Naive B cell (primary cell): ENCODE data around the gene TCIRG1. TPM values are rescaled to one million over a fixed set of nuclear protein-coding genes. Genes with fewer than 3 reads are reported as not detected.
A peak's percentile ranks its signal among the peaks of the same experiment; 100 is the strongest.

Source experiments
- ATAC-seq, 2 donors: fragments of 150-1000 bp; cut with Tn5 transposase; 2 replicates each; pipeline ENCODE4 v1.10.0; 2021; ENCODE audit warnings: low read depth in 2 of 2, mild to moderate bottlenecking in 2 of 2, moderate library complexity in 2 of 2
- DNase-seq: peaks from one replicate; pipeline ENCODE4 v3.0.0; 2022
- H3K27ac Mint-ChIP-seq, 6 donors: one replicate each; pipeline ENCODE4 v1.8.0; 2020 to 2022; ENCODE audit warnings: mild to moderate bottlenecking in 6 of 6, mixed read lengths in 6 of 6, moderate library complexity in 5 of 6, inconsistent platforms in 2 of 6
- H3K27me3 Mint-ChIP-seq, 3 donors: one replicate each; pipeline ENCODE4 v1.8.0; 2021 to 2022; ENCODE audit warnings: mixed read lengths in 3 of 3, mild to moderate bottlenecking in 1 of 3
- H3K36me3 Mint-ChIP-seq, 2 donors: one replicate each; pipeline ENCODE4 v1.8.0; 2020 to 2022; ENCODE audit warnings: mixed read lengths in 2 of 2, inconsistent platforms in 1 of 2, mild to moderate bottlenecking in 1 of 2
- H3K4me1 Mint-ChIP-seq, 3 donors: one replicate each; pipeline ENCODE4 v1.8.0; 2020 to 2022; ENCODE audit warnings: mixed read lengths in 3 of 3, inconsistent platforms in 1 of 3, mild to moderate bottlenecking in 1 of 3, moderate library complexity in 1 of 3
- H3K4me3 Mint-ChIP-seq, 8 donors: one replicate each; pipeline ENCODE4 v1.8.0; 2020 to 2022; ENCODE audit warnings: mild to moderate bottlenecking in 8 of 8, mixed read lengths in 8 of 8, moderate library complexity in 8 of 8, inconsistent platforms in 2 of 8
- H3K9me3 Mint-ChIP-seq, 7 donors: one replicate each; pipeline ENCODE4 v1.8.0; 2020 to 2022; ENCODE audit warnings: mixed read lengths in 7 of 7, mild to moderate bottlenecking in 5 of 7, inconsistent platforms in 2 of 7, moderate library complexity in 1 of 7
- polyA plus RNA-seq, 6 donors: library from polyadenylated mRNA; unstranded; fragments of 300-500 nt; fragmentation: Illumina TruSeq; gene quantifications; one replicate each; pipeline ENCODE4 v1.2.3, GENCODE V29; 2021; ENCODE audit warnings: low read depth in 6 of 6

Gene TCIRG1
- polyA plus RNA-seq, 6 donors from 2014 or later: 16.4 to 44.9 (median 26.6) TPM

DNA sequence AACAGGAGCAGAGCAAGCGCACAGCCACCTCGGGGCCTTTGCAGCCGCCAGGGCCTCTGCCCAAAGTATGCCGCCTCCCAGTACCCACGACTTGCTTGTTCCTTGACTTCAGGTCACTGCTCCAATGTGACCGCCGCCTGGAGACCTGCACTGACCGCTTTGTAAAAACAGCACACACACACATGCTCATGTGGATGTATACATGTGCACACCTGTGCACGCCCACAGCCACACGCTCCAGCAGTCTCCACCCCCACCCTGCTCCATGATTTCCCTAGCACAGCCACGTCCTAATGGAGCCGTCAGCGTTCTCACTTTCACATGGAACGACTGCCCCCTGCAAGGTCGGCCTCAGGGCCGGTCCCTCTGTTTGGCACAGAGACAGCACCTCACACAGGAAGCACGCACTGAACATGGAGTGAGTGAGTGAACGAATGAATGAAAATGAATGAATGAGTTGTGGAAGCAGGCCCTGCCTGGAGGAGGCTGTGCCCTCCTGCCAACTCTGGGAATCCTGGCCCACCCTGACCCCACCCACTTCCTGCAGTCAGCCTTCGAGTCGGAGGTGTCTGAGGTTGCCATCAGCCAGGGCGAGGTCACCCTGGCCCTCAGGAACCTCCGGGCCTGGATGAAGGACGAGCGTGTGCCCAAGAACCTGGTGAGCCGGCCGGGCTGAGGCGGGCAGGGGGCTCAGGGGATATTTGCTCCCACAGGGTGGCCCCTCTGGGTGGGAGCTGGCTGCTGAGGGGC is 20.7 kb upstream of the TCIRG1 start:
- Mint-ChIP-seq H3K36me3 (no peaks in the 10 kb centered on the region), H3K4me1 (peaks cover 0 to 5% (median 0%) of the 10 kb centered on the region in 3 donors), H3K27ac (no peak overlapping the region), H3K9me3 (peaks cover 0 to 1% (median 0%) of the 10 kb centered on the region in 7 donors), H3K27me3 (no peaks in the 10 kb centered on the region), H3K4me3 (no peak overlapping the region)
- no peak for ATAC-seq
- DNase-seq: no peak

GRCh38 chr11:68018730-68019190 is 20.1 kb upstream of the TCIRG1 start:
- H3K9me3 Mint-ChIP-seq: peaks cover 0 to 1% (median 0%) of the 10 kb centered on the region in 7 donors
- DNase-seq (no peak), ATAC-seq (no peak)
- H3K27ac Mint-ChIP-seq: peak overlapping the region in 1 of 6 donors; percentile 76
- no peak overlapping the region for H3K4me3 Mint-ChIP-seq
- H3K27me3 Mint-ChIP-seq: no peaks in the 10 kb centered on the region
- H3K36me3 Mint-ChIP-seq: no peaks in the 10 kb centered on the region
- peaks cover 0 to 5% (median 0%) of the 10 kb centered on the region in 3 donors for H3K4me1 Mint-ChIP-seq

- ATAC-seq (no peak), DNase-seq (no peak)
- no peak overlapping the region for H3K4me3 Mint-ChIP-seq
- H3K4me1 Mint-ChIP-seq: peaks cover 0 to 3% (median 0%) of the 10 kb centered on the region in 3 donors
- no peak overlapping the region for H3K27ac Mint-ChIP-seq
- H3K27me3 Mint-ChIP-seq: no peaks in the 10 kb centered on the region
- H3K9me3 Mint-ChIP-seq: peaks cover 0 to 1% (median 0%) of the 10 kb centered on the region in 7 donors
- no peaks in the 10 kb centered on the region for H3K36me3 Mint-ChIP-seq
These were observed 19.3 kb upstream of the TCIRG1 start for GRCh38 chr11:68019486-68019885.

DNA sequence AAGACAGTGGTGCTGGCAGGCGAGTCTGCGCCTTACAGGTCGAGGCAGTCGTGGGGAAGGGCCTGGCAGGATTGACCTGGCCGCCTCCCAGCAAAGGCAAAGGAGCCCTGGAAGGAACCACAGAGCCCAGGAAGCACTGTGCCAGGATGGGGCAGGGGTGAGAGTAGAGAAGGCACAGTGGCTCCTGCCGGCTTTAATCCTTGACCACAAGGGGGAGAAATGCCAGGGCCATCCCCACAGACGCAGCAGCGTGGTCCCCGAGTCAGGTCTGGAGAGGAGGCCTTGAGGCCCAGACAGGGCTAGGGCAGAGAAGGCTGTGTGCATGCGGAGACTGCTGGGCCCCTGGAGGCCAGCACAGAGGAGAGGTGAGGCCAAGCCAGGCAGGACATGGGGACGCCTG is 18.2 kb upstream of the TCIRG1 start:
- Mint-ChIP-seq H3K9me3 (peaks cover 0 to 5% (median 0%) of the 10 kb centered on the region in 7 donors), H3K36me3 (peaks cover 0 to 7% of the 10 kb centered on the region in 2 donors), H3K27ac (no peak overlapping the region), H3K27me3 (no peaks in the 10 kb centered on the region), H3K4me3 (no peak overlapping the region), H3K4me1 (peaks cover 0 to 3% (median 2%) of the 10 kb centered on the region in 3 donors)
- ATAC-seq: no peak
- DNase-seq: no peak

DNA sequence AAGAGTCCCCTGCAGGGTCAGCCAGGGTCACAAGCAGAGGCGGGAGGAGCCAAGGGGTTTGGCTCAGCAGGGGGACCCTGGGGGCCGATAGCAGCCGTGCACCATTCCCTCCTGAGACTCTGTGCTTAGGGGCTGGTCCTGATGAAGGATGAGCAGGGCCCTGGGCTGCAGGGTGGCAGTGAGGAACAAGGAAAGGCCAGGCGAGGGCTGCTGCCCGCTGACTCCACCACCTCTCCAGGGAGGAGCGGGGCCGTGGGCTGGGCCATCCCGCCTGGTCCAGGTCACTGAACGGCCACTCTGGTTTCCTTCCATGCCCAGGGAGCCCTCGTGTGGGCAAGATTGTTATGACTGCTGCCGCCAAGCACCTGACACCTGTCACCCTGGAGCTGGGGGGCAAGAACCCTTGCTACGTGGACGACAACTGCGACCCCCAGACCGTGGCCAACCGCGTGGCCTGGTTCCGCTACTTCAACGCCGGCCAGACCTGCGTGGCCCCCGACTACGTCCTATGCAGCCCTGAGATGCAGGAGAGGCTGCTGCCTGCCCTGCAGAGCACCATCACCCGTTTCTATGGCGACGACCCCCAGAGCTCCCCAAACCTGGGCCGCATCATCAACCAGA is 17.5 kb upstream of the TCIRG1 start:
- Mint-ChIP-seq H3K9me3 (peaks cover 0 to 5% (median 0%) of the 10 kb centered on the region in 7 donors), H3K27ac (no peak overlapping the region), H3K36me3 (peaks cover 0 to 7% of the 10 kb centered on the region in 2 donors), H3K4me1 (peaks cover 0 to 3% (median 2%) of the 10 kb centered on the region in 3 donors), H3K27me3 (no peaks in the 10 kb centered on the region), H3K4me3 (no peak overlapping the region)
- DNase-seq (no peak), ATAC-seq (no peak)

GRCh38 chr11:68022531-68022930 is 16.3 kb upstream of the TCIRG1 start:
- Mint-ChIP-seq H3K36me3 (peaks cover 0 to 7% of the 10 kb centered on the region in 2 donors), H3K27ac (no peak overlapping the region), H3K4me3 (no peak overlapping the region), H3K9me3 (peaks cover 0 to 5% (median 0%) of the 10 kb centered on the region in 7 donors), H3K27me3 (no peaks in the 10 kb centered on the region), H3K4me1 (peaks cover 0 to 6% (median 3%) of the 10 kb centered on the region in 3 donors)
- ATAC-seq (no peak), DNase-seq (no peak)

GRCh38 chr11:68024508-68024907 is 14.3 kb upstream of the TCIRG1 start:
- ATAC-seq: no peak
- no peak for DNase-seq
- Mint-ChIP-seq H3K27ac (peak overlapping the region in 1 of 6 donors; percentile 67), H3K4me1 (peaks cover 3 to 7% (median 3%) of the 10 kb centered on the region in 3 donors), H3K36me3 (peaks cover 0 to 7% of the 10 kb centered on the region in 2 donors), H3K4me3 (no peak overlapping the region), H3K27me3 (peaks cover 0 to 5% (median 0%) of the 10 kb centered on the region in 3 donors), H3K9me3 (peaks cover 0 to 5% (median 0%) of the 10 kb centered on the region in 7 donors)

- H3K9me3 Mint-ChIP-seq: peaks cover 0 to 5% (median 0%) of the 10 kb centered on the region in 7 donors
- peak overlapping the region in 1 of 6 donors; percentile 54 for H3K27ac Mint-ChIP-seq
- H3K4me1 Mint-ChIP-seq: peaks cover 5 to 10% (median 8%) of the 10 kb centered on the region in 3 donors
- peak overlapping the region in 1 of 8 donors; percentile 43 for H3K4me3 Mint-ChIP-seq
- DNase-seq (no peak), ATAC-seq (peak; percentile 53 to 58)
- peaks cover 0 to 5% (median 0%) of the 10 kb centered on the region in 3 donors for H3K27me3 Mint-ChIP-seq
- H3K36me3 Mint-ChIP-seq: peaks cover 0 to 7% of the 10 kb centered on the region in 2 donors
These were observed 13.8 kb upstream of the TCIRG1 start for GRCh38 chr11:68025047-68025446.

GRCh38 chr11:68026391-68027105 is 12.3 kb upstream of the TCIRG1 start:
- ATAC-seq (no peak), DNase-seq (no peak)
- peaks cover 18 to 23% (median 22%) of the 10 kb centered on the region in 3 donors for H3K4me1 Mint-ChIP-seq
- H3K4me3 Mint-ChIP-seq: no peak overlapping the region
- H3K9me3 Mint-ChIP-seq: peaks cover 0 to 5% (median 0%) of the 10 kb centered on the region in 7 donors
- H3K27ac Mint-ChIP-seq: peak overlapping the region in 1 of 6 donors; percentile 47
- H3K27me3 Mint-ChIP-seq: peaks cover 0 to 5% (median 0%) of the 10 kb centered on the region in 3 donors
- H3K36me3 Mint-ChIP-seq: peaks cover 0 to 7% of the 10 kb centered on the region in 2 donors

- peaks cover 22 to 27% (median 25%) of the 10 kb centered on the region in 3 donors for H3K4me1 Mint-ChIP-seq
- DNase-seq: no peak
- H3K36me3 Mint-ChIP-seq: peaks cover 0 to 7% of the 10 kb centered on the region in 2 donors
- no peak for ATAC-seq
- H3K27me3 Mint-ChIP-seq: peaks cover 0 to 5% (median 0%) of the 10 kb centered on the region in 3 donors
- H3K27ac Mint-ChIP-seq: no peak overlapping the region
- peaks cover 0 to 5% (median 0%) of the 10 kb centered on the region in 7 donors for H3K9me3 Mint-ChIP-seq
- H3K4me3 Mint-ChIP-seq: peak overlapping the region in 3 of 8 donors; percentile 15 to 51 (median 38)
These were observed 11.2 kb upstream of the TCIRG1 start for GRCh38 chr11:68027667-68028066.

DNA sequence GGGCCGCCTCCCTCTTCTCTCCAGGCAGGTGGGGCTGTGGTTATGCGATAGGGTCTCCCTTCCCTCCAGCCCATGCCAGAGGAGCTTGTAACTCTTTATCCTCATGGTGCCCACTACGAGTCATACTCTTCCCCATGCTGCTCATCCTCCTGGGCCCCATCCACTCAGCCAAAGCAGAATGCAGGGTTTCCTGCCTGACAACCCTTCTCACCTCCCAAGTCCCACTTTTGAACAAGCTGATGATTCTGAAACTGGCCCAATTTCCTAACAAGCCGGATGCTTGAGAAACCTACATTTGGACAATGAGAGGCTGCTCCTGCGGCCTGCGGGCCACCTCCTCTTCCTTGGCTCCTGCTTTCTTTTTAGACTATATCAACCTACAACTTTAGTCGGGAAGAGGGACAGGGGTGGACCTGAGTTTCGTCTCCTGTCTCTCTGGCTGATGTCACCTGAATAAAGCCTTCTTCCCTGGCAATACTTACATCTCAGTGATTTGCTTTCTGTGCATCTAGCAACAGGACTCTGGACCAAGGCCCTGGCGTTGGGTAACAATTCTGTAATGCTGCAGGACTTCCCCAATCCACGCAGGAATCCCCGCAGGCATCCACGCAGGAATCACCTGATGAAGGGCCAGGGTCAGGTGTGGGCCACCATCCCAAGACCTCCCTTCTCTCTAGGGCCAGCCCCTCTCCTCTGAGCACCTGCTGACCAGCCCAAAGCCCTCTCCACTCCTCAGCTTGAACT is 9.9 kb upstream of the TCIRG1 start:
- ATAC-seq: no peak
- no peak for DNase-seq

DNA sequence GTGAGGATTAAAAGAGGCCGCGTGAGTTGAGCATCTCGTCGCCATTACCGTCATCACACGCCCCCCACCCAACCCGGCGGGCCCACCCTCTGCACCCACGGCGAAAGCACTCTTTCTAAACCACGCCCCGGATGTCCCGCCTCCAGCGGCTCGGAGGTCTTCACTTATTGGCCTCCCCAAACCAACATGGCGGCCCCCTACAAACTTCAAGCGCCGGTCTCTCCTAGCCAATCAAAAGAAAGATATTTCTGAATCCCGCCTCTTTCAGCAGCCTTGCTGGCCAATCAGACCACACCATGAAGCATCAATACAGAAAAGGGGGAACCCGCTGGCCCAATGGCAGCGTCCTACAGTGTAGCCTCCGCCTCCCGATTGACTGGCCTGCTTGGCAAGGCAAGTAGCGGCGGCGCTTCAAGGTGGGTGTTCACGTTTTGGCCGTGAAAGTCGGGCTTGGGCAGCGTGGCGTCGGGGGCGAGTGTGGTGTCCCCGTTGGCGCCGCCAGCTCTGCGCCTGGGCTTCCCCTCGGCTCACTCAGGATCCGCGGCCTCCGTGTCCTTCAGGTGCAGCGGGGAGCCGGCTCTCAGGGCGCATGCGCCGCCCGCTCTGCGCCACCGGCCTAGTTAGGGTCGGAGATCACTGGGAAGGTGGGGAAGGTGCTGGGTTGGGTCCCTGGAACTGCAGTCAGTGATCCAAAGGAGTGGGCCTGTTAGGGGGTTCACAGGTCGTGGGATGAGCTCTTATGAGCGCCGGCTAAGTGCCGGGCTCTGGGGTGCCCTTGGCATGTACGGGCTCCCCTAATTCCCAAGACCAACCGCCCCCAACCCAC is 8.3 kb upstream of the TCIRG1 start, which contains the start of gene NDUFS8:
TSS of gene NDUFS8 (plus strand) at position 364 of the 826 bp plus-strand sequence. CDS start 1,471 bp downstream, outside the sequence.
- Mint-ChIP-seq H3K36me3 (no peaks in the 10 kb centered on the region), H3K4me3 (peak within 1 kb of the TSS; percentile 90 to 100 (median 98)), H3K27me3 (peaks cover 0 to 5% (median 0%) of the 10 kb centered on the region in 3 donors), H3K27ac (peak within 1 kb of the TSS; percentile 87 to 97 (median 88)), H3K9me3 (no peaks in the 10 kb centered on the region), H3K4me1 (peaks cover 22 to 27% (median 26%) of the 10 kb centered on the region in 3 donors)
- ATAC-seq (peak; percentile 95 to 98), DNase-seq (peak; percentile 97)

More for the DNA sequence above, 9.9 kb upstream of the TCIRG1 start:
- Mint-ChIP-seq H3K36me3 (peaks cover 0 to 7% of the 10 kb centered on the region in 2 donors), H3K4me3 (peak overlapping the region; percentile 56 to 100 (median 90)), H3K9me3 (peaks cover 0 to 5% (median 0%) of the 10 kb centered on the region in 7 donors), H3K4me1 (peaks cover 24 to 27% (median 25%) of the 10 kb centered on the region in 3 donors), H3K27ac (no peak overlapping the region), H3K27me3 (peaks cover 0 to 5% (median 0%) of the 10 kb centered on the region in 3 donors)
